ENCODE measurements around the gene TSPAN10. TPM values are rescaled to one million over a fixed set of nuclear protein-coding genes. Genes with fewer than 3 reads are reported as not detected.

The TSPAN10 gene
- total RNA-seq, 1 donor from 2014 or later = 0.24 TPM

- intact Hi-C loops (cut with DNase I) = loop anchor here (5.0 kb wide), 1 partner anchor 44 kb away; the partner anchor contains the start of genes NPLOC4 and TSPAN10
- DNase-seq (ENCODE audit: missing footprints) (no peak), ATAC-seq (no peak)
These were observed 44.7 kb downstream of the TSPAN10 start for GRCh38 chr17:81681672-81682071.

- no peak for ATAC-seq
- DNase-seq (ENCODE audit: missing footprints) = no peak
- intact Hi-C loops (cut with DNase I) = loop anchor here (5.0 kb wide), 1 partner anchor 45 kb away; the partner anchor contains the start of genes NPLOC4 and TSPAN10
These were observed 45.7 kb downstream of the TSPAN10 start for GRCh38 chr17:81682565-81683207.

GRCh38 chr17:81683208-81683583 is 46.2 kb downstream of the TSPAN10 start:
- DNase-seq (ENCODE audit: missing footprints) (peak; percentile 78), ATAC-seq (no peak)
- intact Hi-C loops (cut with DNase I) = loop anchor here (5.0 kb wide), 1 partner anchor 46 kb away; the partner anchor contains the start of genes NPLOC4 and TSPAN10

- DNase-seq (ENCODE audit: missing footprints) = peak; percentile 99
- intact Hi-C loops (cut with DNase I) = loop anchor here (5.0 kb wide), 1 partner anchor 47 kb away; the partner anchor contains the start of genes NPLOC4 and TSPAN10
- ATAC-seq = peak; percentile 99
These were observed 46.8 kb downstream of the TSPAN10 start, which contains the start of the genes ARL16 and HGS for GRCh38 chr17:81683584-81684441. Gene ARL16 (minus strand): TSS chr17:81683797. CDS start chr17:81683753, 44 bp downstream. Gene HGS (plus strand): TSS chr17:81684011. CDS start chr17:81684067, 56 bp downstream.

GRCh38 chr17:81684442-81684911 is 47.5 kb downstream of the TSPAN10 start:
- ATAC-seq (no peak), DNase-seq (ENCODE audit: missing footprints) (peak; percentile 65)
- intact Hi-C loops (cut with DNase I) = loop anchor here (5.0 kb wide), 1 partner anchor 47 kb away; the partner anchor contains the start of genes NPLOC4 and TSPAN10

- ATAC-seq (no peak), DNase-seq (ENCODE audit: missing footprints) (no peak)
- intact Hi-C loops (cut with DNase I) = no loop called here
These were observed 48.1 kb downstream of the TSPAN10 start for GRCh38 chr17:81685108-81685507.

- DNase-seq (ENCODE audit: missing footprints) (no peak), ATAC-seq (no peak)
- intact Hi-C loops (cut with DNase I) = no loop called here
These were observed 49.6 kb downstream of the TSPAN10 start for GRCh38 chr17:81686614-81687013.

GRCh38 chr17:81687770-81688541 is 51.0 kb downstream of the TSPAN10 start:
- ATAC-seq (no peak), DNase-seq (ENCODE audit: missing footprints) (peak; percentile 45)
- intact Hi-C loops (cut with DNase I) = no loop called here

- no peak for ATAC-seq
- intact Hi-C loops (cut with DNase I) = no loop called here
- no peak for DNase-seq (ENCODE audit: missing footprints)
These were observed 51.6 kb downstream of the TSPAN10 start for GRCh38 chr17:81688616-81689015.

GRCh38 chr17:81690066-81690465 is 53.1 kb downstream of the TSPAN10 start:
- no peak for DNase-seq (ENCODE audit: missing footprints)
- intact Hi-C loops (cut with DNase I) = no loop called here
- no peak for ATAC-seq

- ATAC-seq (no peak), DNase-seq (ENCODE audit: missing footprints) (no peak)
- intact Hi-C loops (cut with DNase I) = no loop called here
These were observed 53.6 kb downstream of the TSPAN10 start for GRCh38 chr17:81690549-81690948.

GRCh38 chr17:81691196-81691595 is 54.2 kb downstream of the TSPAN10 start:
- ATAC-seq (no peak), DNase-seq (ENCODE audit: missing footprints) (no peak)
- intact Hi-C loops (cut with DNase I) = no loop called here

- intact Hi-C loops (cut with DNase I) = no loop called here
- DNase-seq (ENCODE audit: missing footprints) = no peak
- ATAC-seq = no peak
These were observed 54.6 kb downstream of the TSPAN10 start for GRCh38 chr17:81691608-81692007.

GRCh38 chr17:81693509-81694210 is 56.7 kb downstream of the TSPAN10 start:
- no peak for ATAC-seq
- intact Hi-C loops (cut with DNase I) = no loop called here
- DNase-seq (ENCODE audit: missing footprints) = no peak

- no peak for ATAC-seq
- intact Hi-C loops (cut with DNase I) = no loop called here
These were observed 57.8 kb downstream of the TSPAN10 start for GRCh38 chr17:81694810-81695209.

GRCh38 chr17:81695211-81695610 is 58.2 kb downstream of the TSPAN10 start:
- ATAC-seq (no peak), DNase-seq (ENCODE audit: missing footprints) (no peak)
- intact Hi-C loops (cut with DNase I) = no loop called here

More at GRCh38 chr17:81694810-81695209, 57.8 kb downstream of the TSPAN10 start:
- DNase-seq (ENCODE audit: missing footprints) = no peak

GRCh38 chr17:81695801-81696200 is 58.8 kb downstream of the TSPAN10 start:
- intact Hi-C loops (cut with DNase I) = no loop called here
- ATAC-seq (no peak), DNase-seq (ENCODE audit: missing footprints) (no peak)

All from Right ventricle myocardium inferior (tissue), 1 donor.